Cerebellar nuclear complex (tissue), 1 donor: ENCODE data around the gene ZNF768.
A peak's percentile ranks its signal among the peaks of the same experiment; 100 is the strongest.
"Not testable (repeated sequence)": the region's sequence is repeated elsewhere in the genome, so short reads cannot be mapped to it uniquely, and the experiment has no call there.

ENCODE experiments used
- DNase-seq, 2 experiments: peaks; one replicate each; lab custom pipeline; 2025; lab: John Stamatoyannopoulos, UW

Gene ZNF768

DNA sequence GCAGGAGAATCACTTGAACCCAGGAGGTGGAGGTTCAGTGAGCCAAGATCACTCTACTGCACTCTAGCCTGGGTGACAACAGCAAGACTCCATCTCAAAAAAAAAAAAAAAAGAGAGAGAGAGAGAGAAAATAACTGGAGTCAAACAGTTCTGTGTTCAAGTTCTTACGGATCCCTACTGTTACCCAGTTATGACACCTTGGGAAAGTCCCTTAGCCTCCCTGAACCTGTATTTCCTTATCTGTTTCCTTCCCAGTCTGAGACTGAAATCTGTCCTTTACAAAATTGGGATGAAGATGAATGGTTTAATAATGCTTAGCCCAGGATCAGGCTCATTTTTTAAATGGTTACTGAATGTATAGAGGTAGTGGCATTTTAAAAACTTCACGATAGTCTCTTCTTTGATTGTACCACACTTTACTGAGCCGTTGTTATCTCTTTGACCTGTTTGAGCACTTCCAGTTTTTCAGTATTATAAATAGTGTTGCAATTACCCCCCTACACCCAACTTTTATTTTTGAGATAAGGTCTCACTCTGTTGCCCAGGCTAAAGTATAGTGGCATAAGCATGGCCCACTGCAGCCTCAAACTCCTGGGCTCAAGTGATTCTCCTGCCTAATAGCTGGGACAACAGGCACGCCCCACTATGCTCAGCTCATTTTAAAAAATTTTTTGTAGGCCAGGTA is 17.1 kb downstream of the ZNF768 start:
- DNase-seq = no peak

DNA sequence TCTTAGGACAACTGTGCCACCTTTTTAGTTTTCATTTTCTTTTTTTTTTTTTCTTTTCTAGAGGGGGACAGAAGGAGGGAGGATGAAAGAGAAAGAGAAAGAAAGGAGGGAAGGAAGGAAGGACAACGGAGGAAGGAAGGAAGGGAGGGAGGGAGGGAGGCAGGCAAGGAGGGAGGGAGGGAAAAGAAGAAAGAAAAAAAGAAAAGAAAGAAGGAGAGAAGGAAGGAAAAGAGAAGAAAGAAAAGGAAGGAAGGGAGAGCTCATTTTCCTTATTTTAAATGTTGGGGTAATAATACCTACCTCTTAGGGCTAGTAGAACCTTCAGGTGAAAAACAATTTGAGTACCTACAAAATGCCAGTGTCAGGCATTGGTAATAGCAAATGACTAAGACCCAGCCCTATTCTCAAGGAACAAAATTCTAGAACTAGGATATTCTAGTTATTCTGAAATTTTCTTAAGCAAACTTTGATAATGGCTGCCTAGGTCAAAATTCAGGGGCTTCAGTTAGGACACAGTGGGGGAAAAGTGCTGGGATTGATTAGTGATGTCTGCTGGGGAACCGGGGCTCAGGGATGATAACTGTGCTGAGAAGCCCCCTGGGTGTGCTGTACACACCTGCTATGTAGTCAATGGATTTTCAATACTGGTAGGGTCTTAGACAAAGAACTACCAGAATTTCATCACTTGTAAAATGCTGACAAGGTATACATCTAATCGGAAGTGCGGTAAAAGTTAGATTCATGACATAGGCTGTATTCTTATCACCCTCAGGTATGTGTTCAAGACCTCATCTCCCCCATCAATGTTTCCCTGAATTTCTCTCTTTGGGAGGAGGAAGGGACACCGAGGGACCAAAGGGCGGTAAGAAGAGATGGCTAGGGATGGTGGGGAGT is 22.7 kb downstream of the ZNF768 start:
- no peak for DNase-seq

DNA sequence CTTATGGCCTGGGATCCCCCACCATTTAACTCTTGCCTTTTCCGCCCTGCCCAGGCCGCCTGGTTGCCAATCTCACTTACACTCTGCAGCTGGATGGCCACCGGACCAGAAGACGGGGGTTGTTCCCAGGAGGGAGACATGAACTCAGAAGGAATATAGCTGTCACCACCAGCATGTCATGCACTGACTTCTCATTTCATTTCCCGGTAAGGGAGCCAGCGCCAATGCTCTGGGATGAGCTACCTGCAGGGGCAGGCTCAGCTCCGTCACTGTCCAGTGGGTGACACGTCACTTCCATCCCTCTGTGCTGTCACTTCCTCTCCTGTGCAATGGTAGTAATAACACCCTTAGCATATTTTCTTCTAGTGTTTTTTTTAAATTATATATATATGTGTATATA is 27.1 kb downstream of the ZNF768 start:
- peak in 1 of 2 experiments; percentile 5 for DNase-seq

DNA sequence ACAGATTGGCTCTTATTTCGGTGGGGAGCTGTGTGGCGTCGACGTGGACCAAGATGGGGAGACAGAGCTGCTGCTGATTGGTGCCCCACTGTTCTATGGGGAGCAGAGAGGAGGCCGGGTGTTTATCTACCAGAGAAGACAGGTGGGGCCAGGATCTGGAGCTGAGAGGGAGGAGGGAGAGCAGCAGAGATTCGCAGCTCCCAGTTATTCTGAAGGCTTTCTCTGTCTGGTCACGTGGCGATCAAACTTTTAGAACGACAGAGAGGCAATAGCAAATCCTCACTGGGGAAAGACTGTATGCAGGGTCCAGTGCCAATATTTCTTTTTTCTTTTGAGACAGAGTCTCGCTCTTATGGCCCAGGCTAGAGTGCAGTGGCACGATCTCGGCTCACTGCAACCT is 31.7 kb downstream of the ZNF768 start:
- DNase-seq = no peak

DNA sequence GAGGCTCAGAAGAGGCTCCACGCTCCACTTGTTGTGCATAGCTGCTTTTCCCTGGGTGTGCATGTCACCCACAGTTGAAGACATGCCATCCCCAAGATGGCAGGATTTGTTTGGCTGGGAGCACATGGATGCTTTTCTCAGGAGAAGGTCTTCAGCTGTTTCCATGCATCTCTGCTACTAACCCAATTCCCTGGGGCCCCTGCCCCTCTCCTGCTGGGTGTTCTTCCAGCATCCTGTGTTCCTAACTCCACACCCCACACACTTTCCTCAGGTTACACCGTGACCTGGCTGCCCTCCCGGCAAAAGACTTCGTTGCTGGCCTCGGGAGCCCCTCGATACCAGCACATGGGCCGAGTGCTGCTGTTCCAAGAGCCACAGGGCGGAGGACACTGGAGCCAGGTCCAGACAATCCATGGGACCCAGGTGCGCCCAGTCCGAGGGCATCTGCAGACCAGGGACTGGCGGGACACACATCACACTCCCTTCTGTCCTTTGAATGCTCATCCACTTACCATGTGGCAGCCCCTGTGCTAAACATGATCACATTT is 32.4 kb downstream of the ZNF768 start:
- DNase-seq = no peak

DNA sequence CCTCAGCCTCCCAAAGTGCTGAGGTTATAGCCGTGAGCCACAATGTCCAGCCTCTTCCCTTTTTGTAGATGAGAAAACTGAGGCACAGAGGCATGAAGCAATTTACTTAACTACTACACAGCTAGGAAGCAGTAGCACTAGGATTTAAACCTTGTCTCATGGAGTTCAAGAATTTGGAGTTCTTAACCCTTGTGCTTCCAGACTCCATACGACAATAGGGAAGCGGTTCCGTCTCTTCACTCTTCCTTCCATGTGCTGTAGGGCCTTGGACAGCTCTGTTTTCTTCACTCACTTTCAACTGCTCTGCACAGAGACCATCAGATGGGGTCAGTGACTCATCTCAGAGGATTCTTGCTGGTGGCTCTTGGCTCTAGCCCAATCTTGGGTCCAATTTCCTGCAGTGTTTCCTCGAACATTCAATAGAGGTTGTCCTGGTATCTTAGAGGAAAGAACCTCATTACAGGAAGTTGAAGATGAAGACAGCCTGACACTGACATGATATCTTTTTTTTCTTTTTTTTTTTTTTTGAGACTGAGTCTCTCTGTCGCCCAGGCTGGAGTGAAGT is 34.5 kb downstream of the ZNF768 start:
- no peak for DNase-seq

DNA sequence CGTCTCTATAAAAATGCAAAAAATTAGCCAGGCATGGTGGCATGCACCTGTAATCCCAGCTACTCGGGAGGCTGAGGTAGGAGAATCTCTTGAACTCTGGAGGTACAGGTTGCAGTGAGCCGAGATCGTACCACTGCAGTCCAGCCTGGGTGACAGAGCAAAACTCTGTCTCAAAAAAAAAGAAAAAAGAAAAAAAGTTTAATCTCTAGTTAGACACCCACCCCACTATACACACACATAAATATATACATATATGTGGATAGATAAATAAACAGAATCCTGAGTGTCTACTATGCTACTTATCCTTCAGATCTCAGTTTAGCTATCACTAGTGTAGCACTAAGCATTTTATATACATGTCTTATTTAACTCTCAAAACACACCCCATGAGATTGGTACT is 35.1 kb downstream of the ZNF768 start:
- no peak for DNase-seq

DNA sequence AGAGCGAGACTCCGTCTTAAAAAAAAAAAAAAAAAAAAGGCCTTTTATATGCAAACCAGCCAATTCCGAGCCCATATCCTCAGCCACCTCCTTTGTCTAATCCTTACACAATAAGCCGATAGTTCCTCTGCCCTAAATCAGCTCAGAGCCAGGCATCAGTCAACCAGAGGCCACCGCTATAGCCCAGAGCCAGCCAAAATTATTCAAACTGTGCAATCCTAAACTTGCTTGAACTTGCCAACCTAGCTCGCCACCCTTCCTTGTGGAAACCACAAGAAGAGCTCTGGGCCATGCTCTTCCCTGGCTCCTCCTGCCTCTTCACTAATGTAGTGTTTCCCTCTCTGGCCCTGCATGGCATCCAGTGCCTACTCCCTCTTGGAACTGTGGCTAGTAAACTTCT is 36.2 kb downstream of the ZNF768 start:
- no peak for DNase-seq

DNA sequence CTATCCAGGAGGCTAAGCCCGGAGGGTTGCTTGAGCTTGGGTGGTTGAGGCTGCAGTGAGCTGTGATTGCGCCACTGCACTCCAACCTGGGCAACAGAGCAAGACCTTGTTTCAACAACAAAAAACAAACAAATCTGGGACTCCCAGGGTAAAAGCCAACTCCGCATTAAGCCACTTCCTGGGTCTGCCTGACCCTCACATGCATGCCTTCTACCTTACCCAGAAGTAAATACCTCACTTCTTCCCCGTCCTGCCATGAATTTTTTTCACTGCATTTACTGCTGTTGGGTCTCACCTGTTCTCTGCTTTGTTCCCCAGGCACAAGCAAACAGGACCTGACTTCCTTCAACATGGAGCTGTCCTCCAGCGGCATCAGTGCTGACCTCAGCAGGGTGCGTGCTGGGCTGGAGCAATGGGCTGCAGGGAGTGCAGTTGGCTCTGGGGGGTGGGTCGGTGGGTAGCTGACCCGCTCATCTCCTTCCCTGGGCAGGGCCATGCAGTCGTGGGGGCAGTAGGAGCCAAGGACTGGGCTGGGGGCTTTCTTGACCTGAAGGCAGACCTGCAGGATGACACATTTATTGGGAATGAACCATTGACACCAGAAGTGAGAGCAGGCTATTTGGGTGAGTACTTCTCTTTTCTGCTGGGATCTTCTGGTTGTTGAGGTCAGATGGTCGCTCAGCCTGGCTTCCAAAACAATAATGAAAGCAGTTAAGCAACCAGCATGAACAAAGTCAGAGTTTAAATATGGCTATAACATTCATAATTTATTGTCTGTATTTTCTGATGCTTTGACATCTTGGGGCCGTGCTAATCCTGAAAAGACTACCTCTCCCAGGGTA is 37.4 kb downstream of the ZNF768 start:
- DNase-seq = no peak

DNA sequence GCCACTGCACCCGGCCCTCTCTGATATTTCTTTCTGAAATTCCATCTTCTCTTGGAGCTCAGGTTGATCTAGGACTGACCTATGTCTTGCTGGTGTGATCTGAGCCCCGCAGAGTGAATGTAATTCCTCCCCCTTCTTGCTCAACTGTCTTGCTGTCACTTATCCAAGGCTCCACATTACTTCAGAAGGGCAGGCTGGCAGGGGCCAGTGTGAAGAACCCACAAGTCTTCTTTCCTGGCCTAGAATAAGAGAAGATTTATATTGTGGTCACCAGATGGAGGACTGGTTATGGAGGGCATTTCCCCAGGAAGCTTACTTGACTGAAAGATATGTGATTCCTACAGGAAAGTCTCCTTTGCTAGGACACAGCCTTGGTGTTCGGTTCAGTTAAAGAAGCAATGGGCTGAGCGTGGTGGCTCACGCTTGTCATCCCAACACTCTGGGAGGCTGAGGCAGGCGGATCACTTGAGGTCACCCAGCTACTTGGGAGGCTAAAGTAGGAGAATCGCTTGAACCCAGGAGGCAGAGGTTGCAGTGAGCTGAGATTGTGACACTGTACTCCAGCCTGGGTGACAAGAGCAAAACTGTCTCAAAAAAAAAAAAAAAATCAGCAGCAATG is 40.4 kb downstream of the ZNF768 start:
- no peak for DNase-seq

DNA sequence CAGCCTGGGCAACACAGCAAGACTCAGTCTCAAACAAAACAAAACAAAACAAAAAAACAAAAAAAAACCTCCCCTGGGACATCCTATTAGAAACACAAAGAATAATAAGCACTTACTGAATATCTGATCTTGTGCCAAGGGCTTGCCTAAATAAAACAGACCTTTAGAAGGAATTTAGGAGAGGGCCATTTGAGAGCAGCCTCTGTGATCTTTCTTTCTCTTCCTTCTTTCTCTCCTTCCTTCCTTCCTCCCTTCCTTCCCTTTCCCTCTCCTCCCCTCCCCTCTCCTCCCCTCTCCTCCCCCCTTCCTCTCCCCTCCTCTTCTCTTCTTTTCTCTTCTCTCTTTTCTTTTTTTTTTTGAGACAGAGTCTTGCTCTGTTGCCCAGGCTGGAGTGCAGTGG is 41.5 kb downstream of the ZNF768 start:
- DNase-seq = no peak

DNA sequence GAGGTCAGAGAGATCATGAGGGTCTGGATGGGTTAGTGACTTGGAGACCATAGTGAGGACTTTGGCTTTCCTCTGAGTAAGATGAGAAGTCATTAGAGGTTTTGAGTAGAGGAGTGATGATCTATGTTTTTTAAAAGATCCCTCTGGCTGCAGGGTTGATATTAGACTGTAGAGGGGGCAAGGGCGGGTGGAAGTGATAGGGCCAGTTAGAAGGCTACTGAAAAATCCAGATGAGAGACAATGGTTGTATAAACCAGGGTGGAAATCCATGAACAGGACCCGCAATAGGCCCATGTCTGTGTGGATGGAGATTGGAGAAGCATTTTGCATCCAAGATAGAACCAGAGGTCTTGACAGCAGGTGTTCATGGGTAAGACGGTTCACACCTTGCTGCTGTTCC is 44.0 kb downstream of the ZNF768 start:
- no peak for DNase-seq

DNA sequence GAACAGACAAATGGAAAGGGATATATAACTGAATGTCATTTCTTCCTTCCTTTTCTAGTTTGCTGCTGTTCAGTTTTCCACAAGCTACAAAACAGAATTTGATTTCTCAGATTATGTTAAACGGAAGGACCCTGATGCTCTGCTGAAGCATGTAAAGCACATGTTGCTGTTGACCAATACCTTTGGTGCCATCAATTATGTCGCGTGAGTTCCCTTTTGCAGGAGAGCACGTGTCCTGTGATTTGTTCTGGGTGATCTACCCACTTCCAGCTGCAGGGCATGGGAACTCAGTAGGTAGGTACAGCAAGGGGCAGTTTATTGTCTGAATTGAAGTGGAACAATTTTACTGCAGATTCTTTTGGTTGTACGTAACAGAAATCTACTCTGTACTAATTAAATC is 45.0 kb downstream of the ZNF768 start:
- no peak for DNase-seq

DNA sequence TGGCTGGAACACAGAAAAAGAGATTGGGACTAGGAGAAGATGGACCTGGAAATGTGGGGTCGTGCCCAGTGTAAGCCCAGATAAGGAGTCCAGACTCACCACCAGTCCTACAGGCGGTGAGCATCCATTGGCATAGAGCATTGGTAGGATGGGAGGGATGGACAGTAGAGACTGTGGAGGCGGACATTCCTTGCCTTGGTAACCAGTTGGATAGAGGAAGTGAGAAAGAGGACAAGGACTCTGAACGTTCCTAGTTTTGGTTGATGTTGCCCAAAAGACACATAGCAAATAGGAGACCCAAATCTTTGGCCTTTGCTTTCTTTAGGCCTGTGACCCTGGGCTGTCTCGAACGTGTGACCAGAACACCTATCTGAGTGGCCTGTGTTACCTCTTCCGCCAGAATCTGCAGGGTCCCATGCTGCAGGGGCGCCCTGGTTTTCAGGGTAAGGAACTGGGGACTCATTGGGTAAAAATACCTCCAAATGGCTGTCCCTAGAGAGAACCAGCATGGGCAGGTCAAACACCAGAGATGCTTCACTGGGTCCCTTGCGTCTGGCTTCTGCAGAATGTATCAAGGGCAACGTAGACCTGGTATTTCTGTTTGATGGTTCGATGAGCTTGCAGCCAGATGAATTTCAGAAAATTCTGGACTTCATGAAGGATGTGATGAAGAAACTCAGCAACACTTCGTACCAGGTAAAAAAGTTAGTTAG is 47.4 kb downstream of the ZNF768 start:
- DNase-seq = no peak

DNA sequence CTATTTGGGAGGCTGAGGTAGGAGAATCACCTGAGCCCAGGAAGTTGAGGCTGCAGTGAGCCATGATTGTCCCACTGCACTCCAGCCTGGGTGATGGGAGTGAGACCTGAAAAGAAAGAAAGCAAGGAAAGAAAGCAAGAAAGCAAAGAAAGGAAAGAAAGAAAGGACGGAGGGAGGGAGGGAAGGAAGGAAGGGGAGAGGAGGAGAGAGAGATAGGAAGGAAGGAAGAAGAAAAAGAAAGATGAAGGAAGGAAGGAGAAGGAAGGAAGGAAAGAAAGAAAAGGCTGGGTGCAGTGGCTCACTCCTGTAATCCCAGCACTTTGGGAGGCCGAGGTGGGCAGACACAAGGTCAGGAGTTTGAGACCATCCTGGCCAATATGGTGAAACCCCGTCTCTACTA is 48.6 kb downstream of the ZNF768 start:
- DNase-seq = not testable (repeated sequence)

DNA sequence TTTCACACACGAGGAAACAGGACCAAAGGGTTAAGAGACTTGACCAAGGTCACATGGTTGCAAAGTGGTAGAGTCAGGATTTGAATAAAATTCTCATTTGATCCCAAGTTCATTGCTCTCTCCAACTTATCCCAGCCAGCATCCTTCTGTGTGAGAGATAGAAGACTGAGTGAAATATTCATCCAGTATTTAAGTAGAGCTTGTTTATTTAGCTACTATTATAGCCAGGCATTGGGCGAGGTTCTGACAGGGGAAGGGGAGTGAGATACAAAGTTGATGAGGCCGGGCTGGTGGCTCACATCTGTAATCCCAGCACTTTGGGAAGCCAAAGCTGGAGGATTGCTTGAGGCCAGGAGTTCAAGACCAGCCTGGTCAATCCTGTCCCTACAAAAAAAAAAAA is 49.4 kb downstream of the ZNF768 start:
- no peak for DNase-seq

DNA sequence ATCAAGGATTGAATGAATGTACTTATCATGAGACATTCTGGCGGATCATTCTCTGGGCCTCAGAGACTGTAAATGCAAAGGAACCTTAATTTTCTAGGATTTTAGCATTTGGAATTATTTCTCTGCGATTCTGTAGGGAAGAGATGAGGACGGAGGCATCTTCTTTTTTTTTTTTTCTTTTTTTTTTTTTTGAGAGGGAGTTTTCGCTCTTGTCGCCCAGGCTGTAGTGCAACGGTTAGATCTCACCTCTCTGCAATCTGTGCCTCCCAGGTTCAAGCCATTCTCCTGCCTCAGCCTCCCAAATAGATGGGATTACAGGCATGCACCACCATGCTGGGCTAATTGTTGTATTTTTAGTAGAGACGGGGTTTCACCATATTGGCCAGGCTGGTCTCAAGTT is 51.7 kb downstream of the ZNF768 start:
- no peak for DNase-seq

DNA sequence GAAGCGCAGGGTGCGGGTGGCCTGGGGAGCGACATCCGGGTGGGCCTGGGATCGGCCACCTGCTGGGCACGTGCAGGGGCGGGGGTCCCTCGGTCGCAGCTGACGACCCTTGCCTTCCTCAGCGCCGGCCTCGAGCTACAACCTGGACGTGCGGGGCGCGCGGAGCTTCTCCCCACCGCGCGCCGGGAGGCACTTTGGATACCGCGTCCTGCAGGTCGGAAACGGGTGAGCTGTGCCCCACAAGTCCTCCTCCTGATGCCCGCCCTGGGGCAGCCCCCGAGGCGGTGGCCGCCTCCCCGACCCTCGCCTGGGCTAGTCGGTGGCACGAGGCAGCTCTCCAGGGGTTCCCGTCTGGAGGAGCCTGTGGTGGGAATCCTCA is 52.3 kb downstream of the ZNF768 start:
- no peak for DNase-seq
